Gastroesophageal sphincter (tissue), 3 donors: ENCODE measurements around the gene RASGRP1.

ENCODE experiments used
- POLR2AphosphoS5 ChIP-seq: sonication (generic); formaldehyde crosslinking; IDR thresholded peaks from one replicate; pipeline ENCODE4 v1.6.1; 2017; ENCODE audit warnings: antibody characterized with exemption
- TF ChIP-seq, protein P1 (sequence below), 4 experiments: fragments of 200-600 bp in 2 of 4; fragments of 450-650 bp in 2 of 4; sonication (generic) in 1 of 4; IDR thresholded peaks; one replicate each; pipeline ENCODE4 v1.5.1; 2017 to 2019; ENCODE audit warnings: antibody characterized with exemption in 4 of 4, mild to moderate bottlenecking in 2 of 4, moderate library complexity in 2 of 4

DNA sequence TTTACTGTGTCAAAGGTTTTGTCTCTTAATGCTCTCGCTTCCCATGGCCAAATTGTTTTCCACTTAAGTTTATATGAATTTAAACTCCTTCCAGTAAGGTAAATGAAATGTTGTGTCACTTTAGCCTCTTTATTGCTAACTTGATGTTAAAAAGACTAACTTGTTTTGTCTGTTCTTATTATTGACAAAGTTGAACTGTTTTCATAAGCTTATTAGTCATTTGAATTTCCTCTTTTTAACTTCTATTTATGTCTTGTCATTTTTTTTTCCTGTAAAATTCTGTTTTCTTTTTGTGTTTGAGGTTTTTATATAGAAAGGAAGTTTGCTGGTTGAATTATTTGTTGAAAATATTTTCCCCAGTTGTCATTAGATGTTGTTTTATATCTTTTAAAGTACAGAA lies 84.9 kb downstream of the RASGRP1 start:
- TF ChIP-seq, protein P1, sequence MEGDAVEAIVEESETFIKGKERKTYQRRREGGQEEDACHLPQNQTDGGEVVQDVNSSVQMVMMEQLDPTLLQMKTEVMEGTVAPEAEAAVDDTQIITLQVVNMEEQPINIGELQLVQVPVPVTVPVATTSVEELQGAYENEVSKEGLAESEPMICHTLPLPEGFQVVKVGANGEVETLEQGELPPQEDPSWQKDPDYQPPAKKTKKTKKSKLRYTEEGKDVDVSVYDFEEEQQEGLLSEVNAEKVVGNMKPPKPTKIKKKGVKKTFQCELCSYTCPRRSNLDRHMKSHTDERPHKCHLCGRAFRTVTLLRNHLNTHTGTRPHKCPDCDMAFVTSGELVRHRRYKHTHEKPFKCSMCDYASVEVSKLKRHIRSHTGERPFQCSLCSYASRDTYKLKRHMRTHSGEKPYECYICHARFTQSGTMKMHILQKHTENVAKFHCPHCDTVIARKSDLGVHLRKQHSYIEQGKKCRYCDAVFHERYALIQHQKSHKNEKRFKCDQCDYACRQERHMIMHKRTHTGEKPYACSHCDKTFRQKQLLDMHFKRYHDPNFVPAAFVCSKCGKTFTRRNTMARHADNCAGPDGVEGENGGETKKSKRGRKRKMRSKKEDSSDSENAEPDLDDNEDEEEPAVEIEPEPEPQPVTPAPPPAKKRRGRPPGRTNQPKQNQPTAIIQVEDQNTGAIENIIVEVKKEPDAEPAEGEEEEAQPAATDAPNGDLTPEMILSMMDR (IDR thresholded peaks at IDR 0.05): no peak
- TF ChIP-seq POLR2AphosphoS5: no peak
